Vagina (tissue), 2 donors: Measurements from ENCODE around the gene NUDCD3. TPM values are rescaled to one million over a fixed set of nuclear protein-coding genes. Genes with fewer than 3 reads are reported as not detected.

Experiments
- DNase-seq, 2 donors: peaks; one replicate each; pipeline ENCODE4 v3.0.0-alpha.2; 2017; ENCODE audit errors: extremely low spot score in 2 of 2
- H3K27ac ChIP-seq: fragments of 200-600 bp; sonication (generic); one replicate; pipeline ENCODE4 v1.5.1; 2019
- H3K27me3 ChIP-seq: fragments of 200-600 bp; sonication (generic); one replicate; pipeline ENCODE4 v1.5.1; 2019
- H3K36me3 ChIP-seq, 2 donors: fragments of 200-600 bp; sonication (generic); one replicate each; pipeline ENCODE4 v1.5.1; 2017 to 2019
- H3K4me1 ChIP-seq: fragments of 200-600 bp; sonication (generic); one replicate; pipeline ENCODE4 v1.5.1; 2019
- H3K4me3 ChIP-seq, 2 donors: fragments of 200-600 bp; sonication (generic); 1 replicate in 1 of 2; 2 replicates in 1 of 2; pipeline ENCODE4 v1.5.1; 2016 to 2019
- H3K9me3 ChIP-seq: fragments of 200-600 bp; sonication (generic); one replicate; pipeline ENCODE4 v1.5.1; 2019
- POLR2A ChIP-seq, 2 donors: fragments of 450-650 bp; IDR thresholded peaks; one replicate each; pipeline ENCODE4 v1.6.1; 2017; ENCODE audit warnings: antibody characterized with exemption in 2 of 2, mild to moderate bottlenecking in 2 of 2, moderate library complexity in 2 of 2
- POLR2AphosphoS5 ChIP-seq, 2 donors: sonication (generic); formaldehyde crosslinking; IDR thresholded peaks; one replicate each; pipeline ENCODE4 v1.9.0; 2017; ENCODE audit warnings: antibody characterized with exemption in 2 of 2, mild to moderate bottlenecking in 2 of 2, low read depth in 1 of 2; ENCODE audit not compliant: insufficient read depth in 1 of 2
- intact Hi-C: fragments of 100-400 bp; cut with DNase I; formaldehyde crosslinking; loops from one replicate; pipeline ENCODE4 v1.15.1; 2023
- total RNA-seq: library from RNA; depleted of rRNA; stranded (reverse); fragments of >200 nt; gene quantifications from one replicate; pipeline ENCODE4 v1.2.3, GENCODE V29; 2016
- TF ChIP-seq, protein P1 (sequence below), 3 experiments: fragments of 450-650 bp in 2 of 3; fragments of 200-600 bp in 1 of 3; sonication (generic) in 1 of 3; IDR thresholded peaks; one replicate each; pipeline ENCODE4 v1.5.1; 2017 to 2019; ENCODE audit warnings: antibody characterized with exemption in 3 of 3, mild to moderate bottlenecking in 2 of 3, moderate library complexity in 2 of 3

Gene NUDCD3
- total RNA-seq, 1 donor from 2014 or later = 48.6 TPM

DNA sequence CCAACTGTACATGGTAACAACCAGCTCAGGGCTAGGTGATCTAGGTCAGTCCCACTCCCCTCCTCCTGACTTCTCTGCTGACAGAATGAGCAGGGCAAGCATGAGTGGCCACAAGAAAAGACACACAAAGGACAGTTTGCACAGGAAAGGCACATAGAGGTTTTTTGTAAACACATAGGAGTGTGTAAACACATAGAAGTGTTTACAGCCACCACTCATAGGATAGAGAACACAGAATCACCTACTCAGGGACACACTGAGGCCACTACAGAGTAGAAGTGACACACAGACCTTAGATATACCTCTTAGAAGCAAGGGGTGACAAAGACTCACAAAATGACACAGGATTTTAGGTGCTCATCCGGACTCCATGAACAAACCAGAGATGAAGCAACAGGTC is 19.0 kb downstream of the NUDCD3 start:
- H3K36me3 ChIP-seq = peaks cover 0 to 23% of the 10 kb centered on the region in 2 donors
- peaks cover 25% of the 10 kb centered on the region for H3K4me1 ChIP-seq
- no peak for TF ChIP-seq POLR2AphosphoS5 (IDR thresholded peaks at IDR 0.05; ENCODE audit: insufficient read depth in 1 of 2, low read depth in 1 of 2)
- TF ChIP-seq, protein P1, sequence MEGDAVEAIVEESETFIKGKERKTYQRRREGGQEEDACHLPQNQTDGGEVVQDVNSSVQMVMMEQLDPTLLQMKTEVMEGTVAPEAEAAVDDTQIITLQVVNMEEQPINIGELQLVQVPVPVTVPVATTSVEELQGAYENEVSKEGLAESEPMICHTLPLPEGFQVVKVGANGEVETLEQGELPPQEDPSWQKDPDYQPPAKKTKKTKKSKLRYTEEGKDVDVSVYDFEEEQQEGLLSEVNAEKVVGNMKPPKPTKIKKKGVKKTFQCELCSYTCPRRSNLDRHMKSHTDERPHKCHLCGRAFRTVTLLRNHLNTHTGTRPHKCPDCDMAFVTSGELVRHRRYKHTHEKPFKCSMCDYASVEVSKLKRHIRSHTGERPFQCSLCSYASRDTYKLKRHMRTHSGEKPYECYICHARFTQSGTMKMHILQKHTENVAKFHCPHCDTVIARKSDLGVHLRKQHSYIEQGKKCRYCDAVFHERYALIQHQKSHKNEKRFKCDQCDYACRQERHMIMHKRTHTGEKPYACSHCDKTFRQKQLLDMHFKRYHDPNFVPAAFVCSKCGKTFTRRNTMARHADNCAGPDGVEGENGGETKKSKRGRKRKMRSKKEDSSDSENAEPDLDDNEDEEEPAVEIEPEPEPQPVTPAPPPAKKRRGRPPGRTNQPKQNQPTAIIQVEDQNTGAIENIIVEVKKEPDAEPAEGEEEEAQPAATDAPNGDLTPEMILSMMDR (IDR thresholded peaks at IDR 0.05) = no peak
- TF ChIP-seq POLR2A (IDR thresholded peaks at IDR 0.05) = no peak
- H3K27ac ChIP-seq = no peak overlapping the region
- H3K4me3 ChIP-seq = no peak overlapping the region
- no peak for DNase-seq
- no peaks in the 10 kb centered on the region for H3K27me3 ChIP-seq
- no peaks in the 10 kb centered on the region for H3K9me3 ChIP-seq
- intact Hi-C loops = no loop called here

DNA sequence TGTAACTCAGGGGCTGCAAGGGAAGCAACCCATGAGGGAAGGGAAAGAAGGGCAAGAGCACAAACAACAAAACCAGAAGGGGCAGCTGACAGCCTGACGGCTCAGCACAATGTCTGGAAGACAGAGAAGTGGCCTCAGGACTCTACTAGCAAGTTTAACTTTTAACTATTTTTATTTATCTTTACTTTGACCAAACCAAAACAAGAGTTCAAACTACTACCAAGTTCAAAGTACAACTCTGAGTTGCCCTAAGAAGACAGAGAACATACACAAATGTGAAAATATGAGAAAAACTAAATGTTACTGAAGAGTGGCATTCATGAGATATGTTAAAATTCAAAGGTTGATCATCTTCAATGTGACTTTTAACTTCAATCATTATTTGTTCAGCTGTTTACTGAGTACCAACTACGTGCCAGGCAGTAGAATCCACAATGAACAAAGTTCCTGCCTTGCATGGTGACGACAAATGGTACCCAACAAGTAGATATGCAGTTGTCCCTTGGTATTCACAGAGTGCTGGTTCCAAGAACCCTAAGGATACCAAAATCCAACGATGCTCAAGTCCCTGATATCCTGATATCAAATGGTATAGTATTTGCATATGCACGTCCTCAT is 19.7 kb downstream of the NUDCD3 start:
- no peak overlapping the region for H3K4me3 ChIP-seq
- TF ChIP-seq POLR2AphosphoS5 (IDR thresholded peaks at IDR 0.05; ENCODE audit: insufficient read depth in 1 of 2, low read depth in 1 of 2) = no peak
- TF ChIP-seq, protein P1 (IDR thresholded peaks at IDR 0.05) = no peak
- no peak for TF ChIP-seq POLR2A (IDR thresholded peaks at IDR 0.05)
- intact Hi-C loops = no loop called here
- H3K4me1 ChIP-seq = peaks cover 25% of the 10 kb centered on the region
- H3K27ac ChIP-seq = no peak overlapping the region
- peaks cover 0 to 16% of the 10 kb centered on the region in 2 donors for H3K36me3 ChIP-seq
- DNase-seq = no peak
- H3K9me3 ChIP-seq = no peaks in the 10 kb centered on the region
- H3K27me3 ChIP-seq = no peaks in the 10 kb centered on the region

DNA sequence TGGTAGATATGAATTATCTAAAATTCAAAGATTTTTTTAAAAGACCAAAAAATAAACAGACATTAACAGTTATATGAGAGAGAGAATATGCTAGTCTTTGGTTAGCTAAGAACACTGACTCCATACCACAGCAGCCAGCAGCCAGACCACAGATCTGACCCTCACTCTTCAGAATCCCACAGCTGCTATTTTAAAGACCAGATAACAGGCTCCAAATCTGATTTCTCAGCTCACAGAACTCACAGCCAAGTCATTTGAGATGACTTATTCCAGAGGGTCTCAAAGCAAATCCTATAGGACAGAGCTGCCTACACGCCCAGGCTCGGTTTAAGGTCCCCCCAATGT is 20.4 kb downstream of the NUDCD3 start:
- TF ChIP-seq, protein P1 (IDR thresholded peaks at IDR 0.05) = no peak
- no peak for TF ChIP-seq POLR2A (IDR thresholded peaks at IDR 0.05)
- TF ChIP-seq POLR2AphosphoS5 (IDR thresholded peaks at IDR 0.05; ENCODE audit: insufficient read depth in 1 of 2, low read depth in 1 of 2) = no peak
- Histone ChIP-seq H3K9me3 (no peaks in the 10 kb centered on the region), H3K27ac (no peak overlapping the region), H3K36me3 (peaks cover 0 to 11% of the 10 kb centered on the region in 2 donors), H3K4me3 (no peak overlapping the region), H3K27me3 (no peaks in the 10 kb centered on the region), H3K4me1 (peaks cover 25% of the 10 kb centered on the region)
- intact Hi-C loops = no loop called here
- DNase-seq = no peak

DNA sequence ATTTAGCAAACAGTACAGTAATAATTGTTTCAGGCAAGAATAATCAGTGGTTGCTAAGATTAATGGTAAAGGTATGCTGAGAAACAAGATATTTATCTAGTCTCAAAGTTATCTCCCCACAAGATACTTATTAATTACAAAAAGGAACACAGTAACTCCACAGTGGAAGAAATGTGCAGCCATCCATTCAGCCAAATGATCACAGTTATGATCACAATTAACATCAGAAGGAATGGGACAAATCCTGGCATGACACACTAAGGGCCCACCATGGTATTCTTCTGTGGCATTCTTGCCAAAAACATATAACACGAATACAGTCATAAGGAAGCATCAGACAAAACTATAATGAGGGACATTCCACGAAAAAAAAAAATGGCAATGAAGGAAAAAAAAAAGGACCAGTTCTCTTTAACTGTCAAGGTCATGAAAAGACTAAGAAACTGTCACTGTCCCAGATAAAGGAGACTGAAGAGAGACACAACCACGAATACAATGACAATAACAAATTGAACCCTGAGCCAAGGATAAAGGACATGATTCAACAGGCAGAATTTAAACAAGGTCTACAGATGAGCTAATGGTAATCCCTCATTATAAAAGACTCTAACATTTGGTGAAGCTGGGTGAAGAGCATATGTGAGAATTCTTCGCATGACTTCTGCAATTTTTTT is 20.9 kb downstream of the NUDCD3 start:
- peaks cover 25% of the 10 kb centered on the region for H3K4me1 ChIP-seq
- no peaks in the 10 kb centered on the region for H3K9me3 ChIP-seq
- H3K27me3 ChIP-seq = no peaks in the 10 kb centered on the region
- intact Hi-C loops = no loop called here
- H3K27ac ChIP-seq = no peak overlapping the region
- no peak for DNase-seq
- TF ChIP-seq POLR2A (IDR thresholded peaks at IDR 0.05) = no peak
- TF ChIP-seq, protein P1 (IDR thresholded peaks at IDR 0.05) = no peak
- no peak for TF ChIP-seq POLR2AphosphoS5 (IDR thresholded peaks at IDR 0.05; ENCODE audit: insufficient read depth in 1 of 2, low read depth in 1 of 2)
- H3K4me3 ChIP-seq = no peak overlapping the region
- H3K36me3 ChIP-seq = peaks cover 0 to 11% of the 10 kb centered on the region in 2 donors

DNA sequence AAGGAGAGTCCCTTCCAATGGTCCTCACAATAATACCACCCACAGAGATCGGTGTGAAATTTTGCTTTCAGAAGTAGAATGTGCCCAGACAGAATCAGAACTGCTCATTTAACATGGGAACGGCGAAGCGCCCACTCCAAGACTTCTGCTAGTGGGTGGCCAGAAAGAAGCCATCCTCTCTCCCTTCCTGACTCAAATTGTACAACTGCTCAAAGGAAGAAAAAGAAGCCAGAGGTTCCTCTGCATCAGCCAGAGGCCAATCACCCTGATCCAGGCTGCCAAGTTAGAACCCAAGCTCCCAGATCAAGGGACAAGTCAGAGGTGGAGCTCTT is 23.3 kb downstream of the NUDCD3 start:
- Histone ChIP-seq H3K4me1 (peaks cover 16% of the 10 kb centered on the region), H3K27me3 (no peaks in the 10 kb centered on the region), H3K9me3 (no peaks in the 10 kb centered on the region), H3K4me3 (no peak overlapping the region), H3K36me3 (peaks cover 0 to 3% of the 10 kb centered on the region in 2 donors), H3K27ac (no peak overlapping the region)
- intact Hi-C loops = no loop called here
- TF ChIP-seq, protein P1 (IDR thresholded peaks at IDR 0.05) = no peak
- no peak for TF ChIP-seq POLR2AphosphoS5 (IDR thresholded peaks at IDR 0.05; ENCODE audit: insufficient read depth in 1 of 2, low read depth in 1 of 2)
- TF ChIP-seq POLR2A (IDR thresholded peaks at IDR 0.05) = no peak
- DNase-seq = no peak
